GM23338 (cell line): ENCODE data around the gene GLRA1. TPM values are rescaled to one million over a fixed set of nuclear protein-coding genes. Genes with fewer than 3 reads are reported as not detected.

Source experiments
- ATAC-seq: fragments of 200-7000 bp; cut with Tn5 transposase; 3 replicates; pipeline ENCODE4 v1.9.1; 2020
- DNase-seq: peaks from one replicate; pipeline ENCODE4 v3.0.0-alpha.2; 2015; ENCODE audit warnings: low spot score
- H2AFZ ChIP-seq: fragments of 200-600 bp; sonication (generic); 2 replicates; pipeline ENCODE4 v1.8.0; 2016; ENCODE audit warnings: antibody characterized with exemption, mild to moderate bottlenecking, moderate library complexity
- H3F3A ChIP-seq: fragments of 200-600 bp; sonication (generic); replicated peaks from 2 replicates; pipeline ENCODE4 v1.8.0; 2017; ENCODE audit warnings: antibody characterized with exemption, mixed run types, low read depth
- H3K27ac ChIP-seq: fragments of 200-600 bp; sonication (generic); 2 replicates; pipeline ENCODE4 v1.6.1; 2016; ENCODE audit warnings: low read depth
- H3K27me3 ChIP-seq: fragments of 200-600 bp; sonication (generic); 2 replicates; pipeline ENCODE4 v1.8.0; 2016; ENCODE audit warnings: mild to moderate bottlenecking, mixed run types, moderate library complexity; ENCODE audit not compliant: insufficient read depth
- H3K36me3 ChIP-seq: fragments of 200-600 bp; sonication (generic); 2 replicates; pipeline ENCODE4 v1.8.0; 2016; ENCODE audit warnings: mild to moderate bottlenecking; ENCODE audit not compliant: insufficient read depth
- H3K4me1 ChIP-seq: fragments of 200-600 bp; sonication (generic); 2 replicates; pipeline ENCODE4 v1.8.0; 2016; ENCODE audit warnings: mild to moderate bottlenecking, moderate library complexity; ENCODE audit not compliant: insufficient read depth
- H3K4me2 ChIP-seq: fragments of 200-600 bp; sonication (generic); 2 replicates; pipeline ENCODE4 v1.7.1; 2017; ENCODE audit warnings: mixed run types
- H3K4me3 ChIP-seq: fragments of 200-600 bp; sonication (generic); 2 replicates; pipeline ENCODE4 v1.6.1; 2016; ENCODE audit warnings: mixed run types
- H3K79me2 ChIP-seq: fragments of 200-600 bp; sonication (generic); replicated peaks from 2 replicates; pipeline ENCODE4 v1.8.0; 2017; ENCODE audit warnings: mild to moderate bottlenecking; ENCODE audit not compliant: insufficient read depth
- H3K9me2 ChIP-seq: fragments of 200-600 bp; sonication (generic); 2 replicates; pipeline ENCODE4 v1.8.0; 2017; ENCODE audit not compliant: insufficient read depth
- H4K20me1 ChIP-seq: fragments of 200-600 bp; sonication (generic); replicated peaks from 2 replicates; pipeline ENCODE4 v1.8.0; 2017; ENCODE audit warnings: mild to moderate bottlenecking; ENCODE audit not compliant: insufficient read depth
- H3K27ac Mint-ChIP-seq: 2 replicates; pipeline ENCODE4 v1.8.0; 2020; ENCODE audit warnings: inconsistent platforms, mild to moderate bottlenecking, moderate library complexity, mixed read lengths
- H3K27me3 Mint-ChIP-seq: 3 replicates; pipeline ENCODE4 v1.8.0; 2022; ENCODE audit warnings: low read depth, mild to moderate bottlenecking, moderate library complexity, mixed read lengths, inconsistent platforms; ENCODE audit not compliant: insufficient read depth, poor library complexity
- H3K36me3 Mint-ChIP-seq: 3 replicates; pipeline ENCODE4 v1.8.0; 2021; ENCODE audit warnings: low read depth, mild to moderate bottlenecking, inconsistent platforms, moderate library complexity, mixed read lengths
- H3K4me1 Mint-ChIP-seq: 3 replicates; pipeline ENCODE4 v1.8.0; 2020; ENCODE audit warnings: mild to moderate bottlenecking, inconsistent platforms, mixed read lengths
- H3K4me3 Mint-ChIP-seq: 3 replicates; pipeline ENCODE4 v1.8.0; 2021; ENCODE audit warnings: moderate library complexity, mild to moderate bottlenecking, inconsistent platforms, mixed read lengths
- H3K9me3 Mint-ChIP-seq: 3 replicates; pipeline ENCODE4 v1.8.0; 2020; ENCODE audit warnings: moderate library complexity, mild to moderate bottlenecking, inconsistent platforms, mixed read lengths
- CREB1 ChIP-seq: fragments of 250-450 bp; sonication (Bioruptor Pico); IDR thresholded peaks from 2 replicates; pipeline ENCODE4 v1.5.0; 2020; ENCODE audit warnings: low read depth, mild to moderate bottlenecking, moderate library complexity
- CTCF ChIP-seq, 2 experiments: fragments of 200-600 bp in 1 of 2; sonication (generic) in 1 of 2; conservative IDR thresholded peaks; 2 replicates each; pipeline versions ENCODE4 v1.5.1 to v1.6.1; 2016 to 2017; ENCODE audit warnings: antibody characterized with exemption in 2 of 2, low read depth in 2 of 2, mild to moderate bottlenecking in 2 of 2, moderate library complexity in 1 of 2
- ETS1 ChIP-seq: IDR thresholded peaks from 2 replicates; pipeline ENCODE4 v1.6.1; 2016; ENCODE audit warnings: antibody characterized with exemption
- EZH2 ChIP-seq: fragments of 200-600 bp; sonication (generic); IDR thresholded peaks from one replicate; pipeline ENCODE4 v1.8.0; 2017; ENCODE audit warnings: antibody characterized with exemption, mild to moderate bottlenecking, low read depth; ENCODE audit not compliant: unreplicated experiment
- EZH2phosphoT487 ChIP-seq: fragments of 200-600 bp; sonication (generic); IDR thresholded peaks from one replicate; pipeline ENCODE4 v1.8.1; 2018; ENCODE audit warnings: antibody characterized with exemption; ENCODE audit not compliant: unreplicated experiment
- JUNB ChIP-seq: IDR thresholded peaks from one replicate; pipeline ENCODE4 v1.6.1; 2016; ENCODE audit warnings: antibody characterized with exemption; ENCODE audit not compliant: unreplicated experiment
- NANOG ChIP-seq: IDR thresholded peaks from 2 replicates; pipeline ENCODE4 v1.6.1; 2016; ENCODE audit warnings: antibody characterized with exemption, borderline replicate concordance
- POLR2AphosphoS5 ChIP-seq: IDR thresholded peaks from 2 replicates; pipeline ENCODE4 v1.6.1; 2016; ENCODE audit warnings: antibody characterized with exemption, low read depth
- REST ChIP-seq: IDR thresholded peaks from one replicate; pipeline ENCODE4 v1.6.1; 2018; ENCODE audit warnings: antibody characterized with exemption; ENCODE audit not compliant: unreplicated experiment
- STAT1 ChIP-seq: IDR thresholded peaks from one replicate; pipeline ENCODE4 v1.6.1; 2016; ENCODE audit warnings: antibody characterized with exemption; ENCODE audit not compliant: unreplicated experiment
- ZNF114 ChIP-seq: fragments of 250-450 bp; sonication (Bioruptor Pico); IDR thresholded peaks from 2 replicates; pipeline ENCODE4 v1.5.0; 2020; ENCODE audit warnings: mild to moderate bottlenecking, moderate library complexity
- ZNF331 ChIP-seq: fragments of 250-450 bp; sonication (Bioruptor Pico); IDR thresholded peaks from 2 replicates; pipeline ENCODE4 v1.5.0; 2020; ENCODE audit warnings: low read depth, mild to moderate bottlenecking, moderate library complexity
- ZNF462 ChIP-seq: fragments of 250-450 bp; sonication (Bioruptor Pico); IDR thresholded peaks from 2 replicates; pipeline ENCODE4 v1.5.0; 2020; ENCODE audit warnings: mild to moderate bottlenecking, moderate library complexity
- polyA plus RNA-seq: library from polyadenylated mRNA; unstranded; fragments of >200 nt; fragmentation: Nextera tagmentation; extraction: Ambion mirVana; gene quantifications from 2 replicates; pipeline ENCODE4 v1.2.1, GENCODE V29; 2016
- total RNA-seq: library from RNA; depleted of rRNA; stranded (reverse); fragments of >200 nt; shearing (Covaris generic); gene quantifications from 2 replicates; pipeline ENCODE4 v1.2.3, GENCODE V29; 2014

Gene GLRA1
- total and polyA plus RNA-seq, 2 experiments from 2014 or later = not detected

- DNase-seq (no peak), ATAC-seq (no peak)
- Mint-ChIP-seq H3K4me3 (no peak overlapping the region), H3K27me3 (peaks cover 87% of the 10 kb centered on the region), H3K4me1 (peaks cover 11% of the 10 kb centered on the region; the same call in 2 of the 3 replicates), H3K27ac (no peak overlapping the region), H3K36me3 (no peaks in the 10 kb centered on the region), H3K9me3 (no peaks in the 10 kb centered on the region)
- peaks cover 100% of the 10 kb centered on the region for H3K27me3 ChIP-seq
- TF ChIP-seq EZH2 = no peak
- no peak for TF ChIP-seq ZNF114
- no peak for TF ChIP-seq NANOG
- no peak for TF ChIP-seq STAT1
- TF ChIP-seq ZNF331 (CRISPR knock-in tag) = no peak
- TF ChIP-seq ETS1 = no peak
- TF ChIP-seq CTCF (conservative IDR thresholded peaks at IDR 0.05; ENCODE audit: low read depth in 2 of 2) = no peak
- TF ChIP-seq POLR2AphosphoS5 = no peak
- no peak for TF ChIP-seq CREB1 (CRISPR knock-in tag)
- no peak for TF ChIP-seq JUNB
- TF ChIP-seq EZH2phosphoT487 = no peak
- TF ChIP-seq REST = no peak
- TF ChIP-seq ZNF462 (CRISPR knock-in tag) = no peak
- H4K20me1 ChIP-seq = peaks cover 4% of the 10 kb centered on the region; the same call in 1 of the 2 replicates
- H3K4me2 ChIP-seq = no peak overlapping the region
- peaks cover 20% of the 10 kb centered on the region for H3K4me1 ChIP-seq
- no peak overlapping the region for H2AFZ ChIP-seq
- no peak overlapping the region for H3K4me3 ChIP-seq
- H3K79me2 ChIP-seq = no peaks in the 10 kb centered on the region
- no peaks in the 10 kb centered on the region for H3F3A ChIP-seq
- H3K9me2 ChIP-seq = no peaks in the 10 kb centered on the region
- no peak overlapping the region for H3K27ac ChIP-seq
- no peaks in the 10 kb centered on the region for H3K36me3 ChIP-seq
Observed at GRCh38 chr5:151904909-151905308, 19.7 kb downstream of the GLRA1 start.
